Raji (cell line): Measurements from ENCODE around the gene NHEJ1.

Experiments used
- POLR2A ChIP-seq: IDR thresholded peaks from 2 replicates; pipeline ENCODE4 v1.6.1; 2011; ENCODE audit warnings: low read depth, low read length, control low read depth; ENCODE audit not compliant: insufficient read depth

Gene NHEJ1

DNA sequence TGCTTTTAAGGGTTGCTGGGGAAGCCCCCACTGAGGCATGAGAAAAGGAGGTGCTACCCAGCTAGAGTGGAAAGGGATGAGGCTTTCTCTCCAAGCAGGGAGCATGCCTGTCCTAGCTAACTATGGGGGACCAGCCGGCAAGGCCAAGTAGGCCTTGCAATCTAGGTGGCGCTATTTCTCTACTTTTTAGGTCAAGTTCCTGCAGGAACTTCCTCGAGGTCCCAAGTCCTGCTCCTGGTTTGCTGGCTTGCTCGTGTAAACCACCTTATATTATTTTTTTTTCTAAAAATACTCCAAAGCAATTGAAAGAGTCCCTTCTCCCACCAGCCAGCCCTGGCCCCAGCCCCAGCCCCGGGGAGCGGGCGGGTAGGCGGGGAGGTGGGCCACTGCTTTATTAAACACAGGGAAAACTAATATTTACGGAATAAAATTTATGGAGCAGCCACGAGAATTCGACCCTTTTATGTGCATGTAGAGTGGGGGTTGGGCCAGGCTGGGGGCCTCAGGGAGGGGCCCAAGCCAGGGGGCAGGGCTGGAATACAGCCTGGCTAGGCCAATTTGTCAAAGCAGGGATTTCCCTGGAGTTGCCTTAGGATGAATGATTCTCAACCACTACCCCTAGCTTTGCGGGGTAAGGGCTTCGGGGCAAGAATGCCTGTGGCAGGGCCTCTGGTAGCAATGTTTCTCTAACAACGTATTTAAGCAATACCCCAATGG lies 87.0 kb downstream of the NHEJ1 start:
- no peak for TF ChIP-seq POLR2A

DNA sequence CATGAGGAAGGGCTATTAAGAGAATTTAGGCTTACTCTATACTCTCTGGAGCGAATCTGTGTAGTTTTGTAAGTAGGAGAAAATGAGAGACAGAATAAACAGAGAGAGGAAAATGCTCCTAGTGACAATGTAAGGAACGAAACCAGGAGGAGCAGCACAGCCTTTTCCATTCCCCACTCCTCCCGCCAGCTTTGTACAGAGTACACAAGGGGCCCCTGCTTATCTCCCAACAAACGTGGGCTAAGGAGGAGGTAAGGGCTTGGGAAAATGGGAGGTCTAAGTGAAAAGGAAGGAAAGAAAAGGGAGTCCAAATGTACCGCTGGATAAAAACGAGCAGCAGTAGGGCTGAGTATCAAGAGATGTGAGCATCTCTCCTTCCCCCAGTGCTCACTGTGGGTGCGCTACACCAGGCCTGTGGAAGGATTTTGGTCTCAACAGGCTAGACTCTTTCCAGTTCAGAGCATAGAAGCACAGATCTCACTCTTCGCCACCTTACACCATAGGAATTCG lies 87.8 kb downstream of the NHEJ1 start:
- TF ChIP-seq POLR2A, result no peak

DNA sequence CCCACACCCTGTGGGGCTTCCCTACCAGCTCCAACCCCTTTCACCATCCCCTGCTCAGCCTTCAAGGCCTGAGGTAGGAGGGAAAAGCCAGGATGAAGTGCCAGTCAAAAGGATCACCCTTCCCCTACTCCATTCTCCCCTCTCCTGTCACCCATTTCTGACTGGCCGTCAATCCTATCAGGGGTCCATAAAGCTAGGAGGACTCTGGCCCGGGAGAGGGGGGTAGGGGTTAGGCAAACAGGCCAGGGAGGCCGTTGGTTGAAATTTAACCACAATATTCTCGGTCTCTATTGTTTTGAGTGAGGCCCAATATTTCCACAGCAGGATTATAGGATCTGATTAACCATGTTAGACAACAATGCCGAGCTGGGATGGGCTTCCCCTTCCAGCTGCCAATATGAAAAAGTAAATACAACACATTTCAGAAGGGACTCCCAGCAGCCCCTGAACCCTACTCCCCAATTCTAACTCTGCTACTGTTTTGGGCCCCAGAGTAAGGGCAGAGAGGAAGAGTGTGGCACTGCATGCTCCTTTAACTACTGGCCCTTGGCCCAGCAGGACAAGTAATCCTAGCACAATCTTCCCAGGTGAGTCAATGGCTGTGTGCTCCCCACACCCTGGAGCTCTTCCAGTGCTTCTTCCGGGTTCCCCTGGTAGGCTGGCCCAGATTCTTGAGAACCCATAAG lies 89.3 kb downstream of the NHEJ1 start:
- TF ChIP-seq POLR2A, result no peak

DNA sequence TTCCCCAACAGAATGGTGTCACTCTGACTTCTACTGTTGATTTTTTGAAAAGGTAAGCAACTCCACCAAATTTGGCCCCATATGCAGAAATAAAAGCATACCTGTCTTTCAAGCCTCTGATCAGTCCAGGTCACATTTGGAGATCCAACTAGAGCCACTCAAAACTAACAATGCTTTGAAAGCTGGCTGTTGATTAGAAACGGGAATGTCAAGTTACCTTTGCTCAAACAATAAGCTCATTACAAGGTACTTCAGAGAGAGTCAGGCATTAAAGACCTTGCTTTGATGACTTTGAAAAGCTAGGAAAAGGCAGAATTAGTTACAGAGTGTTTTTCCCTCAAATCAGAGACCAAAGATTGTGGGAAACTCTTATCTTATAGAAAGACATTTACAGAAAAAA lies 95.1 kb downstream of the NHEJ1 start:
- TF ChIP-seq POLR2A, result no peak

DNA sequence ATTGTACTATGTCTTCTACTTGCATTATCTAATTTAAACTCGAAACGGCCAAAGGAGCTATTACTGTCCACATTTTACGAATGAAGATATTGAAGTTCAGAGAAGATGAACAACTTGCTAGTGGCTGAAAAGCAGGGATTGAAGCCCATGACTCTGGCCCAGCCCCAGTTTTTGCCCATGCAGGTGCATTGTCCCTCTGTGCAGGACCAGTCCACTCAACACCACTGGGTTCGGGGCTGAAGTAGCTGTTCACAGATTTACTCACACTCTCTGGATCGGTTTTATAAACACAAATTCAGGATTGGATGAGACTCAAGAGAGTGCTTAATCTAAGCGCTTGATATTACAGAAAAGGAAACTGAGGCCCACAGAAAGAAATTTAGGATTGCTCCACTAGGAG lies 98.5 kb downstream of the NHEJ1 start:
- no peak for TF ChIP-seq POLR2A

DNA sequence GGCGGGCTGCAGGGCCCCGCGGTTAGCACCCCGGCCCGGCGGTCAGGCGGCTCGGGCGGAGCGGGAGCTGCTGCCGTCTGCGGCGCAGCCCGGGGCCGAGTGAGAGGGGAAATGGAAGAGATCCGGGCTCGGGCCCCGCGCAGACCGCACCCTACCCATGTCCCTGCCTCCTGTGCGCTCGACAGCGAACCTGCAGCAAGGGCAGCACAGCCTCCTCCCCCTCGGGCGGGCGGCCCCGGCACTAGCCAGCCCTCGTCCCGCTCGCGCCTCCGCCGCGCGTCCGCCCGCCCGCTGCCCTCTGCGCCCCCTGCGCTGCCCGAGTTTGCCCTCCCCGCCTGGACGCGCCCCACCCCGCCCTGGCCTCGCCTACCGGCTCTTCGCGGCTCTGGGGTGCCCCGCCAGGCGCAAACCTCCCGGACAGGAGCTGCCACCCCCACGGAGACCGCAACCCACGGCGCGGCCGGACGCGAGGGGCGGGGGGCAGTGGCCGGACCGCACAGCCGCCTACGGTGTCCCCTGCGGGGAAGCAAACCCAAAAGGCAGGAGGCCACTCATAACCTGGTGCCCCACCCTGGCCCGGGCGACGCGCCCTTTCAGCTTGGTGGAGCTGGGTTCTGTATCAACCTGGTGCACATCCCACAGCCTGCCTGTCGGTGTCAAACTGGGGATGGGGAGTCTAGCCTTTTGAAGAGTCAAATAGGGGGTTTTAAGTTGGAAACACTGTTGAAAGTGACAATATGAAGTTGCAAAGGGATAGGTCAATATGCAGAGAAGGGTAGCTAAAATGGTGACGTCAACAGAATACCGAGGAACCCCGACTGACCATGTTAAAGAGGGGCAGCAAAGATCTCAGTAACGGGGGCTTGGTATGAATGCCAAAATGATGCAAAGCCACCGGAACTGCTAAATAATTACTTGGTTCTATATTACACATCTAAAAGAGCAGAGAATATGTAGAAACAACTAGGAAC lies 99.5 kb downstream of the NHEJ1 start, which contains the start of gene IHH:
Gene IHH (minus strand): TSS at position 101 of the 971 bp plus-strand sequence. CDS start 454 bp downstream, outside the sequence.
- no peak for TF ChIP-seq POLR2A

DNA sequence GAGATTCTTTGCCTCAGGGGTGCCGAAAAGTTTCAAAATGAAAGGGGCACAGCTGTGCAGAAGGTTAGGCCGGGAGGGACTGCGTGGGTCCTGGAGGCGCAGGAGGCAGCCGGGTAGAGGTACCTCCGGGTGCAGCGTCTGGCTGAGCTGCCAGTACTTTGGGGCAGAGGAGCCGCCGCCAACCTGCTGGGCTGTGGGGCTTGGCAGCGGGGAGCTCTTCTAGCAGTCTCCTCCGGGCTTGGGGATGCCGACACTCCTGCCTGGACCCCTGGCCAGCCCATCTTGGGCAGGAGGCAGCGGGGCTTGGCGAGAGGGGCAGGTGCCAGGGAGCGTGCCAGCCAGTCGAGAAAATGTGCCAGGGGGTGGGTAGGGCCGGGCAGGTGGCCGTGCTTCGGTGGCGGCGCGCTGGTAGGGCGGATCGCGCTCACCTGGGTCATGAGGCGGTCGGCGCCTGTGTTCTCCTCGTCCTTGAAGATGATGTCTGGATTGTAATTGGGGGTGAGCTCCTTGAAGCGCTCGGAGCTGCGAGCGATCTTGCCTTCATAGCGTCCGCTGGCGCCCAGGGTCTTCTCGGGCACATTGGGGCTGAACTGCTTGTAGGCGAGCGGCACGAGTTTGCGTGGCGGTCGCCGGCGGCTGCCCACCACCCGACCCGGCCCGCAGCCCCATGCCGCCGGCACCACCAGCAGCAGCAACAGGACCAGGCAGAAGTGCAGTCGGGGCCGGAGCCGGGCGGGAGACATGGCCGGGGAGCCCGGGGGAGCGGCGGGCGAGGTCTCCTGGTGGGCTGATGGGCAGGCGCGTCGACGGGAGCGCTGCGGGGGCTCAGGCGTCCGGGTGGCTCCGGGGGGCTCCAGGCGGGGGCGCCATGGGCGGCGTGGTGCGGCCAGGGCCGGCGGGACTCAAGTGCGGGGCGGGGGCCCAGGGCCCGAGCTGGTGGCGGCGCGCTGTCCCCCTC lies 100.6 kb downstream of the NHEJ1 start:
- TF ChIP-seq POLR2A, result no peak

DNA sequence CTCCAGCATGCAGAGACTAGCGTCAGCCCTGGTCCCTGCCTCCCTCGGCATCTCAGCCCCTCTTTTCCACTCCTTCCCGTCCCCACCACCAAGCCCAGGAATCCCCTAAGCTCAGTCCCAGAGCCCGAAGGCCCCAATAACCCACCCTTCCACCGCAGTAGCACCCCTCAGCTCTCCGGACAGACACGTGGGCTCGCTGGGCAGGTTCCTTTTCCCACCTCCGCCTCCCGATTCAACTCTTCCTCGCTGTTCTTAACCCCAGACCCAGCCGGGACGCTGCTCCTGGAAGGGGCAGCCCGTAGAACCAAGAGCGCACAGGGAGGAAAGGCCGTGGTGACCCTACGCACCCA lies 101.3 kb downstream of the NHEJ1 start:
- TF ChIP-seq POLR2A, result no peak

DNA sequence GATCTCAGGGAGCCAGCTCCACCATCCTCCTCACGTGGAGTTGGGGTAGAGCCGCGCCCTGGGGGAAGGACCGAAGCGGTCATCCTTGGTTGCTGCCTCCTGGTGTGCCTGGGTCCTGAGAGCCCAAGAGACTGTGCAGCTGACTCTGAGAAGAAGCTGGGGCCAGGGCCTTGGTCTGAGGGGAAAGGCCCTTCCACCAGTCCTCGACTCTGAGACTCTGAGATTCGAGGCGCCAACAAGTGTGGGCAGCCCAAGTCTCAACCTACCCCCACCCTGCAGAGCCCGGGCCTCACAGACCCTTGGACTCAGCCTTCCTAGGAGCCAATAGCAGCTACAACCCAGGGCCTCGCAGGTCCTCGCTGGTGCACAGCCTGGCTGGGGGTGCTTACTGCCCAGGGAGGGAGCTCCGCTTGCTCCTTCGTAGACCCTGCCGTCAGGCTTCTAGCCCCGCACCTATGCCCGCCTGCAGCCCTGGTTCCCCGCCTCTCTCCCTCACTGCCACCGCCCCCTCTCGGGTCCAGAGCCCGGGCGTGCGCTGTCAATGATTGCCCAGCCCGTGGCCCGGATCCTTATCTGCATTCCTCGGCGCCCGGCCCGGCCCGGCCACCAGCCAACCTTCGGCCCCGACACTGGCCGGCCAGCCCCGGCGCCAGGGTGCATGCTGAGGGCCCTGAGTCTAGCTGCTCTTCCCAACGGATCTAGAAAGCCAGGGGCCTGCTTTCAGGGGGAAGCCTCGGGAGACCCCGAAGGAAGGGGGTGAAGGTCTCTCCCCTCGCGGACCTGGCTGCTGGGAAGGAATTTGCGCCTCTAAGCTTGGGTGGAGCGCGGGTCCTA lies 101.9 kb downstream of the NHEJ1 start:
- no peak for TF ChIP-seq POLR2A

DNA sequence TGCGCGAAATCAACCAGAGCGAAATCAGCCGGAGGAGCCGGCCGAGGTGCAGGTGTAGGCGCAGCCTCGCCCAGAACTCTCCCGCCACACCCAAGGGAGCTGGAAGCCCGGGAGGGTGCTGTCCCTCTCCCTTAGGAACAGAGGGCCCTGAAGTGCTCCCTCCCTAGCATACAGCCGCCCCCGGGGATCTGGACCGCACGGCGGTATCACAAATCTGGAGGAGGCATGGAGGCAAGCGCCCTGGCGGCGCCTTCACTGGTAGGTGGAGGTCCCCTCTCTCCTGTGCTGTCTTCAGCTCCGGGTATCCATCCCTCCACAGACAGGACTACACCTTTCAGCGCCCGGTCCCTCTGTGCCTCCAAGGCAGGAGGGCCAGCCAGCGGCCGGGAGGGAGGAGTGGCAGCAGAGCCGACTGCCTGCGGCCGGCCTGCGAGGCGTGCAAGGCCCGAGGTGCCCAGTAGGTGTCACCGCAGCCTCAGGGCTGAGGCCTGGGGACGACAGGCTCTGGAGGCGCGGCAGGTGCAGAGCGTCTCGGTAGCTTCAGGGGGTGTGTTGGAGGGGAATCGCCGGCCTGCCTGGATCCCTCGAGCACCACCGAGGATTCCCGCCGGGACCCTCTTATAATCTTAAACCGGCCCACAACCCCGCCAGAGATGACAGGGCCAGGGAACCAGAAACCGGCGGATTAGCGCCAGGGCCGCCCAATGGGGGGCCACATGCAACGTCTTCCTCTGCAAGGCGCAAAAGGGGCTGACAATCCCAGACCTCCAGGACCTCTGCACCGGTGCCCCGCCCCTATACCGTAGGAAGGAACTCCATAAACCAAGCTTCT lies 102.7 kb downstream of the NHEJ1 start:
- TF ChIP-seq POLR2A, result no peak

DNA sequence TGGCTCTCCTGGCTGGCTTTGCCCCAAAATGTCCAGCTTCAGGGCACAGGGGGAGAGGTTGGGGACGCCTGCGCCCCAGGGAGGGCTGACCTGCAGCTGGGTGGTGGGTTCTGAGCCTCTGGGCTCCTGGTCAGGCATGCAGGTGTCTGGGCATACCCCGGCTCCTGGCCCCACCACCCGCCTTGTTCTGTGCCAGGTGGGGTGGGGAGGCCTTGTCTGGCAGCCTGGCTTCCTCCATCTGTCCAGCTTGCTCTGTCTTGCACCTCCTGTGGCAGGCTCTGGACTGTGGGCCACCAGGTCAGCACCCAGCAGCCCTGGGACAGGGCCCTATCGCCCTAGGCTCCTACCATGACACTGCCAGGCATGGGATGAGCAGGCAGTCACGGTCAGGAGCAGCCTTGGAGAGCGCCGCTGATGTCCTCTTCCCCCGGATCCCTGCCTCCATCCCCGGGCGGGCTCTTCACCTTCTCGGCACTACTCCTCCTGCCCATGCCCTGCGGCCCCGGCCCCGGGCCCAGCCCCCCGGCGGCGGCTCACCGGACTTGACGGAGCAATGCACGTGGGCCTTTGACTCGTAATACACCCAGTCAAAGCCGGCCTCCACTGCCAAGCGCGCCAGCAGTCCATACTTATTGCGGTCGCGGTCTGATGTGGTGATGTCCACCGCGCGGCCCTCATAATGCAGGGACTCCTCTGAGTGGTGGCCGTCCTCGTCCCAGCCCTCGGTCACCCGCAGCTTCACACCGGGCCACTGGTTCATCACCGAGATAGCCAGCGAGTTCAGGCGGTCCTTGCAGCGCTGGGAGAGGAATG lies 103.5 kb downstream of the NHEJ1 start:
- TF ChIP-seq POLR2A, result no peak

DNA sequence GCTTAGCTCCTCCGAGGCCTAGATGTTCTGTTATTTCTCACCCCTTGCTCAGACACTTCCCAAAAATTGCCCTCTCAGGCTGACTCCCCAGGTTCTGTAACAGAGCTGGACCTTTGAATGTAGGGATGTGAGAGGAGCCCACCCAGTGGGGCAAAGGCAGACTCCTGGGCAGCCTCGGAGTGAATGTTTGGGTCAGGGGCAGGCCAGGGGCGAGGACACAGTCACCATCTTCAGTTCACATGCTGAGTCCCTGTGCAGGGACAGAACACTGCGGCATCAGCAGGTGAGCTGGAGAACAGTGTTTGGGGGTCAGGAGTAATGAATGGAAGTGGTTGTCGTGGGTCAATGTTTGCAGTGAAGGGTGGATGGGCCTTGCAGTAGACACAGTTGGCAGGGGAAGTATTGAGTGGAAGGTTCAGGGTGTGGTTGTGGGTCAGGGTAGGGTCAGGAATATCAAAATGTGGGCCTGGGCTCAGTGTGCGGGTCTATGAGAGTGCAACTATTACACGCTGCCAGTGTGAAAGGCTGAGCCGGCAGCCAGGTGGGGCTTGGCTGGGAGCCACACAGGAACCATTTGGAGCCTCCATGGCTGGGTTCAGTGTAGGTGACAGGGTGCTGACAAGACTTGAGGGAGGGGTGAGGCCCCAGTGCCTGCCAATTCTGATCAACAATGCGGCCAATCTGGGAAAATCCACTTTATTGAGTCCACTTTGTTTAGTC lies 104.3 kb downstream of the NHEJ1 start:
- no peak for TF ChIP-seq POLR2A
